Fibroblast of lung (primary cell): ENCODE results near the gene TNNI3K.

ENCODE experiments used
- EZH2 ChIP-seq: IDR thresholded peaks from 2 replicates; pipeline ENCODE4 v1.5.1; 2012; ENCODE audit warnings: low read length, control low read depth, mild to moderate bottlenecking; ENCODE audit errors: missing control alignments
- TF ChIP-seq, protein P1 (sequence below), 2 donors: IDR thresholded peaks in 1 of 2; conservative IDR thresholded peaks in 1 of 2; 1 replicate in 1 of 2; 2 replicates in 1 of 2; pipeline ENCODE4 v1.5.1; 2011 to 2012; ENCODE audit warnings: low read length in 2 of 2, control low read depth in 1 of 2, inconsistent platforms in 1 of 2, low read depth in 1 of 2, mild to moderate bottlenecking in 1 of 2

DNA sequence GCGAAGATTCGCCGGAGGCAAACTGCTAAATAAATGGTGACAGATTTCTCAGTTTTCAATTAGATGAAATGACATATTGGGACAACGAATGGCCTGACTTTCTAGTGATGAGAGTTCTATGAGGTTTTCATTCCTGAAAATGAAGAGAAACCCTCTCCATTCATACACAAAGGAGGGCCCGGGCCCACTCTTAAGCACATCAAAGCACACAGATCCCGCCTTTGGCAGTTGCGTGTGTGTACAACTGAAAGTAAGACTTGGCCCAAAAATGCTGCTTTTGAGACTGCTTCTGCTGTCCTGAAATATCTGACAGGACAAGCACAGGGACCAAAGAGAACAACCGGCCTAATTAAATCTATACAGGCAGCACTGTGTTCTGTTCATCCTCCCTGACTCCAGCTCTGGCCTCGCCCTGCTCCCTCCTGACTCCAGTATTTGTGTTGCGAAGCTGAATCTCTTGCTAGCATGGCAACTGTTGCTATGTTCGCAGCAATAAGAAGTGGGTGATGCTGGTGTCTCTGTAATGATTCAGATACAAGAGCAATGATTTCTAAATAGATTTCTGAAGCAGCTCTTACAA is 269.8 kb downstream of the TNNI3K start:
- TF ChIP-seq, protein P1, sequence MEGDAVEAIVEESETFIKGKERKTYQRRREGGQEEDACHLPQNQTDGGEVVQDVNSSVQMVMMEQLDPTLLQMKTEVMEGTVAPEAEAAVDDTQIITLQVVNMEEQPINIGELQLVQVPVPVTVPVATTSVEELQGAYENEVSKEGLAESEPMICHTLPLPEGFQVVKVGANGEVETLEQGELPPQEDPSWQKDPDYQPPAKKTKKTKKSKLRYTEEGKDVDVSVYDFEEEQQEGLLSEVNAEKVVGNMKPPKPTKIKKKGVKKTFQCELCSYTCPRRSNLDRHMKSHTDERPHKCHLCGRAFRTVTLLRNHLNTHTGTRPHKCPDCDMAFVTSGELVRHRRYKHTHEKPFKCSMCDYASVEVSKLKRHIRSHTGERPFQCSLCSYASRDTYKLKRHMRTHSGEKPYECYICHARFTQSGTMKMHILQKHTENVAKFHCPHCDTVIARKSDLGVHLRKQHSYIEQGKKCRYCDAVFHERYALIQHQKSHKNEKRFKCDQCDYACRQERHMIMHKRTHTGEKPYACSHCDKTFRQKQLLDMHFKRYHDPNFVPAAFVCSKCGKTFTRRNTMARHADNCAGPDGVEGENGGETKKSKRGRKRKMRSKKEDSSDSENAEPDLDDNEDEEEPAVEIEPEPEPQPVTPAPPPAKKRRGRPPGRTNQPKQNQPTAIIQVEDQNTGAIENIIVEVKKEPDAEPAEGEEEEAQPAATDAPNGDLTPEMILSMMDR (conservative IDR thresholded peaks at IDR 0.05 in 1 of 2, IDR thresholded peaks at IDR 0.05 in 1 of 2; ENCODE audit: low read depth in 1 of 2, low read length in 2 of 2) = no peak
- no peak for TF ChIP-seq EZH2
